OCI-M1 (cell line): ENCODE results near the gene SFXN5.
"Not testable (repeated sequence)": the region's sequence is repeated elsewhere in the genome, so short reads cannot be mapped to it uniquely, and the experiment has no call there.

ENCODE experiments used
- DNase-seq: peaks from one replicate; lab custom pipeline; 2025; lab: John Stamatoyannopoulos, UW

SFXN5 gene, protein sequence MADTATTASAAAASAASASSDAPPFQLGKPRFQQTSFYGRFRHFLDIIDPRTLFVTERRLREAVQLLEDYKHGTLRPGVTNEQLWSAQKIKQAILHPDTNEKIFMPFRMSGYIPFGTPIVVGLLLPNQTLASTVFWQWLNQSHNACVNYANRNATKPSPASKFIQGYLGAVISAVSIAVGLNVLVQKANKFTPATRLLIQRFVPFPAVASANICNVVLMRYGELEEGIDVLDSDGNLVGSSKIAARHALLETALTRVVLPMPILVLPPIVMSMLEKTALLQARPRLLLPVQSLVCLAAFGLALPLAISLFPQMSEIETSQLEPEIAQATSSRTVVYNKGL

DNA sequence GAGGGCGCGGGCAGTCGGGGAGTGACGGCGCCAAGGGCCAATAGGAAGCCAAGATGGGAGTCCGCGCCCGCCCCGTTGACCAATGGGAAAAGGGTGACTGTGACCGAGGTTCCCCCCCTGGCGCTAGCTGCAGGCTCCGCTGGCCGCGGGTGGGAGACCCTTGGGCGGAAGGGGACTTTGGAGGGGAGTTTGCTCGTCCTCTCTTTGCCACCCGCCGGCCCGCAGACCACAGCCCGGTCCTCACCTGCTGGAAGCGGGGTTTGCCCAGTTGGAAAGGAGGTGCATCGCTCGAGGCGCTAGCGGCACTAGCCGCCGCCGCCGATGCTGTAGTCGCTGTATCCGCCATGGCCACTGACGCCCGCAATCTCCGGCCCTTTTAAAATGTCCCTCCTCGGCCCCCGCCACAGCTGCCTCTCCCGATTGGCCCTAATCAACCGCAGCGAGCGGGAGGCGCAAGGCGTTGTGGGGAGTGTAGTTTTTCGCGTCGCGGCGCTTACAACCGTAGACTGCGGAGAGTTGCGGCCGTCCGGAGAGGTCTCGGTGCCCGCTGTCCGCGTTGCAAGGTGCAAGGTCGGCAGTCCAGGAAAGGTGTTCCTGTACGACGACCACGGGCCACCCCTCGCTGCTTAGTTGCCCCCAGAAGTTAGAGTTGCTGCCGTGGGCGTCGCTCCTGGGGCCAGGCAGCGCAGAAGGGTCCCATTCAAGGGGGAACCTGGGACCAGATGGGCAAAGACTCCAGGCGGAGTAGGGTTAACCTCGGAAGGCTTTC is at the start of gene SFXN5:
TSS of gene SFXN5 (minus strand) at position 353 of the 769 bp plus-strand sequence. CDS start at position 346, 7 bp downstream.
- peak; percentile 94 for DNase-seq

DNA sequence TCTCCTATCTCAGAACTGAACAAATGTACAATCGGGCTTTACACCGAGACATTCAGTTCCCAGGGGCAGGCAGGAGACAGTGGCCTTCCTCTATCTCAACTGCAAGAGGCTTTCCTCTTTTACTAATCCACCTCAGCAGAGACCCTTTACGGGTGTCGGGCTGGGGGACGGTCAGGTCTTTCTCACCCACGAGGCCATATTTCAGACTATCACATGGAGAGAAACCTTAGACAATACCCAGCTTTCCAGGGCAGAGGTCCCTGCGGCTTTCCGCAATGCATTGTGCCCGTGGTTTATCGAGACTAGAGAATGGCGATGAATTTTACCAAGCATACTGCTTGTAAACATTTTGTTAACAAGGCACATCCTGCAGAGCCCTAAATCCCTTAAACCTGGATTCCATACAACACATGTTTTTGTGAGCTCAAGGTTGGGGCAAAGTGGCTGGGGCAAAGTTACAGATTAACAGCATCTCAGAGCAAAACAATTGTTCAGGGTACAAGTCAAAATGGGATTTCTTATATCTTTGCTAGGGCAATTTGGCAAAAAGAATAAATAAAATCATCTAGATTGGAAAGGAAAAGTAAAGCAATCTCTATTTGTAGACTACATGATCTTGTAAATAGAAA is 48.2 kb upstream of the SFXN5 start:
- DNase-seq = not testable (repeated sequence)

DNA sequence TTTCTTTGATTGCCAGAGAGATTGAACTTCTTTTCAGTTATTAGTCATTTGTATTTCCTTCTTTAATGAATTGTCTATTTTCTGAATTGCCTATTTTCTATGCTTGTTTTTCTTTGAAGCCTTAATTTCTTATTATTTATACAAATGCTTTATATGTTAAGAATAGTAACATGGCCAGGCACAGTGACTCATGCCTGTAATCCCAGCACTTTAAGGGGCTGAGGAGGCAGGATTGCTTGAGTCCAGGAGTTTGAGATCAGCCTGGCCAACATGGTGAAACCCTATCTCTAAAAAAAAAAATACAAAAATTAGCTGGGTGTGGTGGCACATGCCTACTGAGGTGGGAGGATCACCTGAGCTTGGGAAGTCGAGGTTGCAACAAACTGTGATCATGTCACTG is 45.9 kb upstream of the SFXN5 start:
- no peak for DNase-seq

DNA sequence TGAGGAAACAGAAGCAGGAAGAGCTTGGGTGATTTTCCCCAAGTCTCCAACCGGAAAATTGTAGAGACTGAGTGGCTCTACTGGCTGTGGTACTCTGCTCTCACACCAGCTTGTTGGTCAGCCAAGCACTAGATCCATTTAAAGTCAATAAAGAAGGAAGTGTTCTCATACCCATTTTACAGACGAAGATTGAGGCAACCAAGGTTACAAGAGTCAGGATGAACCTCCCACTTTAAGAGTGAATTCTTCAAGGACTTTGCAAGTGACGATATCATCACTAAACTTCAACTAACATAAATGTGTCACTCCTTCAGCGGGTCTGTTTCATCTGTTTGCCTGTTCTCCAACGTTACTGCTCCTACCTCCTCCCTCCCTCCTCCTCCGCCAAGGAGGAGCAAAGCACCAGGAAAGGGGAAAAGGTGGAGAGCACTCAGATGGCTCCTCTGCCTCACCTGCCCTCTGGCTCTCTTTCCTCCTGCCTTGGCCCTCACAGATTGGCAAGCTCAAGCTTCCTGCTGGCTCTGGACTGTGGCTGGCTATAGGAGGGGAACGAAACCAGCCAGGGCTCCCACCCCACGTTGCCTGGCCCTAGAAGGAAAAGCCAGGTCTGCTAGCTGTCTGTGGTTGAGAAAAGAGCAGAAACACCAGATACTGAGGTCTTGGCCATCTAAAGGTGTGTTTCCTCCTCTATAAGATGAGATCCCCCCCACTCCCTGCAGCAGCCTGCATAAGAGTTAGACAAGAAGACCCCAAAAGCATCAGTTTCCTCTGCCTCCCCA is 44.9 kb upstream of the SFXN5 start:
- DNase-seq = no peak

DNA sequence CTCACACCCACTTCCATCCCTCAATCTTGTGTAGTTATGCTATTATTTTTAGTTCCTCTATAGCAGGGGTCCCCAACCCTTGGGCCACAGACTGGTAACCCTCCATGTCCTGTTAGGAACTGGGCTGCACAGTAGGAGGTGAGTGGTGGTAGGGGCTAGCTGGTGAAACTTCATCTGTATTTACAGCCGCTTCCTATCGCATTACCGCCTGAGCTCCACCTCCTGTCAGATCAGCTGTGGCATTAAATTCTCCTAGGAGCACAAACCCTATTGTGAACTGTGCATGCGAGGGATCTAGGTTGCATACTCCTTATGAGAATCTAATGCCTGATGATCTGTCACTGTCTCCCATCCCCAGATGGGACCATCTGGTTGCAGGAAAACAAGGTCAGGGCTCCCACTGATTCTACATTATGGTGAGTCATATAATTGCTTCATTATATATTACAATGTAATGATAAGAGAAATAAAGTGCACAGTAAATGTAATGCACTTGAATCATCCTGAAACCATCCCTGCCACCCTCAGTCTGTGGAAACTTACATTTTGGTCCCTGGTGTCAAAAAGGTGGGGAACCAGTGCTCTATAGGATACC is 42.9 kb upstream of the SFXN5 start:
- DNase-seq = no peak

DNA sequence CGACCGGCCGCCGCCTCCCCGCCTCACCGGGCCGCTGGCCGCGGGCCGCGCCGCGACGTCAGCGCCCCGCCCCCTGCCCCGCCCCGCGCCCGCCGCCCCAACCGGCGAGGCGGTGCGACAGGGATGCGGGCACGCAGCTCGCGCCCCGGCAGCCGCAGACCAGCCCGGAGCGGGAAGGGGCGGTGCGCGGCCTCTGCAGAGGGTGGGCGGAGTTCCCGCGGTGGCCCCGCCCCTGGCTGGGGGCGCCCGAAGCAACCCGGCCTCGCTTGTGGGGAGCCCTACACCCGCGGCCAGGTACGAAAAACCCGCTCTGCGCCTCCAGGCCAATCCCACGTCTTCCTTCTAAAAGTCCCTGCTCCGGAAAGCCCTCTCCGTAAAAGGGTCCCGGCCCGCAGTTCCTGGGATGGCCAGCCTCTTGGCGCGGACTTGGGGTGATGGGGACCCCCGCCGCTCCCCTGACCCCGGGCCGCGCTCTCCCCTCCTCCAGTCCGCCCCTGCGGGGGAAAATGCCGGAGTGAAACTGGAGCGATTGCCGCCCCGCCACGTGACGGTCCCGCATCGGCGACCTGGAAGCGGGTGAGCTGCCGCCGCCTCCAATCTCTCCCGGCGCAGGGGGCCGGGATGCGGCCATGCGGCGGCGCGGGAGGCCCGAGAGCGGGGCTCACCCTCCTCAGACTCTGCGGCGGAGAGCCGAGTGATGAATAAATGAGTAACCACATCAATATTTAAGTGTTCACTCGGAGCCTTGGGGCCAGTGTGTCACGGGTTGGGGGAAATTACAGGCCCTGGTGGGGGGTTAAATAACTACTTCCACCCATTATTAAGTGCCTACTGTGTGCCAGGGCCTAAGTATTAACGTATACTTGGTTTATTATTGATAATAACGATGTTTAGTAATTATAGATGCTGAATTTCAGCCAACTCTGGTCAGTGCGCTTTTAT is 41.7 kb upstream of the SFXN5 start, which contains the start of gene RAB11FIP5:
TSS of gene RAB11FIP5 (minus strand) at position 36 of the 942 bp plus-strand sequence. CDS start 171 bp downstream, outside the sequence.
- no peak for DNase-seq

DNA sequence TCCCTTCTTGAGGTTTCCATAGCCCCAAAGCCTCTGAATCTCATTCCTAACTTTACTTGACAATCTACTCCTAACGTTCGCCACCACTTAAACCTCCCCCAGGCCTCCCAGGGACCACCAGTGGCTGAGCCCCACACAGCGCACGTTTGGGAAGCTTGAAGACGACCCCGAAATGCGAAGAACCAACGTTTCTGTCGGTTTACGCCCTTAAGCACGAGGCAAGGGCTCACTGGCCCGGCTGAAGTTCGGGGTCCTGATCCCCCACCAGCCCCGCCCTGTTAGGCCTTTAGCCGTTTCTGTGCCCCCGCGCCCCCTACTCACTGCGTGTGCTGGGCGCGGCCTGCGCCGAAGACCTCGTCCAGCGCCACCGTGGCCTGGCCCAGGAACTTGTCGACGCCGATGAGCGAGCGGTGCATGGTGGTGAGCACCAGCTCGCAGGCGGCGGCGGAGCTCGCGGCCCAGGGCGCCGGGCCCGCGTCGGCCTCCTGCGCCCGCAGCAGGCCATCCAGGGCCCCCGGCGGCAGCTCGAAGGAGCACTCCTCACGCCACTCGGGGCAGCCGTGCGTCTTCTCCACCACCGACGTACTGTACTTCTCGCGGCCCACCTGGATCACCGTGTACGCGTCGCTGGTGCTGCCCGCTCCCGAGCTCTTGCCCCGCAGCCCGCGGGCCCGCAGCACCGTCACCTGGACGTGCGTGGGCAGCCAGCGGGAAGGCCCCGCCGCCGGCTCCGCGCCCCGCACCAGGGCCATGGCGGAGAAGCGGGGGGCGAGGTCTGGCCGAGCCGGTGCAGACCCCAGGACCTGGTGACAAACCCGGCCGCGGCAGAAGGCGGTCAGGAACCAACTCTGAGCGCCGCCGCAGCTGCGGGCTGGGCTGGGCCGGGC is 40.8 kb upstream of the SFXN5 start:
- DNase-seq = no peak

DNA sequence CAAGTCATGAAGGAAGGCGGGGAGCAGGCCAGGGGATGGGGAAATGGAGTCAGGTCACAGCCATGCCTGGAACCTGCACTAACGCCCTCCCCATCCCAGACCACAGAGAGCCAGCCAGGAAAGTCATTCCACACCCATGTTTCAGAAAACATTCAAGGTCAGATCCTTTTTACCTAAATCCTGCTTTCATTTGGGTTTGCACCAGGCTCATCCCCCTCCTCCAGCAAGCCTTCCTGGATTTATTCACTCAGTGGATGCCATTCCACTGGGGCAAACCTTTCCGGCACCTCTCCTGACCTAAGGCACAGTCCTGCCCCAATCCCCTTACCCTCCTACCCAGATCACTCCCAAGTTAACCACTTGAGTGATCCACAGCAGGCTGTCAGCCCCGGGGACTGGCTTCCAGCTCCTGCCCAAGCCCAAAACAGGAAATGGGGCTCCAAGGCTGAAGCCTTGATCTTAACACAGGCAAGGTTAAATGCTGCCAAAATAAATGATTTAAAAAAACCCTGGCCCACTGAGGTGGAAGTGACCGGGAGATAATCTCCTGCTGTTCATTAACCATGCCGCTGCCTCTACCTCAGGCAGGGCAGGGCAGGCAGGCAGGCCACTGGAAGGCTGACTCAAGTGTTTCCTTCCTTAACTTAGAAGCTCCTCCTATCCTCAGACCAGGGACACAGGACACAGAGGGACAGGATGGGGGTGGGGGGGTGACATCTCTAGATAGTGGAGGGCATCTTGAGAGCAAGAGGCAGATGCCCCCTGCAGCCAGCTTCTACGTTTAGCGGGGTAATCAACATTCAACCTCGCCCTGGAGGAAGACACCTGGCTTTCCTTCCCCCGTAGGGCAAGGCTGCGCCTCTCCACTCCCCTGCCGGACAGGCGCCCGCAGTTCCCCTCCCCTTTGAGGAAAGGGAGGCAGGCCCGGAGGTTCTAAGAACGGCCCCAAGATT is 39.8 kb upstream of the SFXN5 start:
- no peak for DNase-seq

DNA sequence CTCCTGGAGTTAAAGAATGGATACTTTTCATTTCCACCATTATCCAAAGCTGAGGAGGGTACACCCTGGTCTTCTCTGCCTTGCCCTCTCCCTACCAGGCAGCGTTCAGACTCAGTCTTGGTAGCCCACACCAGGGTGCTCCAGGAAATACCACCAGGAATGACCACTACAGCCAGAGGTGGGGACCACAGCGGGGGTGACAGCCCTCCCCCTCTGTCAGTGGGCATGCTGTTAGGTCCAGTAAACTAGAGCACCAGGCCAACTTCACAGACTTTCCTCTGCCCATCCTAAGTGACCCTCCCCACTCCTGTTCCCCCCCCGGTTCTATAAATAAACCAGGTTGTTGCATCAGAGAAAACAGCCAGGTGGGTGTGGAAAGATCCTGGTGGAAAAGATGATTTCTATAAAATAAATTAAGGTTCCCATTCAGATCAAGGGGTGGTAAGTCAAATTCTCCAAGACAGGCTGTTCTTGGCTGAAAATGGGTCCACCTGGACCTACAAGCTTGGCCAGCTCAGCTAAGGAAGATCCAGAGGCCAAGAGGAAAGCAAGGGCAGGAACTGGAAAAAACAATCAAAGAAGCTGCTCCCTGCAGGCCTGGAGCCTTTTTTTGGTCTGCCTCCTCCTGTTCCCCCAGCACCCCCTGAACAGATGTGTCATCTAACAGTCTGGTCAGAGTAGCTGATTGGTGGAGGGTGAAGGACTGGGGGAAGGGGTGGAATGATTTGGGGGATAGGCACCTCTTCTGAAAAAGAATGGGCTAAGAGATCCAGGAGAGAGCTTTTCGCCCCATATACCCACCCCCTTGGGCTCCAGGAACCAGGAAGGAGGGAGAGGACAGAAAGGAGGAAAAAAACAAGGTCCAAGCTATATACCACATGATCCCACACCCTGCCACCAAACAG is 38.9 kb upstream of the SFXN5 start:
- DNase-seq = no peak

DNA sequence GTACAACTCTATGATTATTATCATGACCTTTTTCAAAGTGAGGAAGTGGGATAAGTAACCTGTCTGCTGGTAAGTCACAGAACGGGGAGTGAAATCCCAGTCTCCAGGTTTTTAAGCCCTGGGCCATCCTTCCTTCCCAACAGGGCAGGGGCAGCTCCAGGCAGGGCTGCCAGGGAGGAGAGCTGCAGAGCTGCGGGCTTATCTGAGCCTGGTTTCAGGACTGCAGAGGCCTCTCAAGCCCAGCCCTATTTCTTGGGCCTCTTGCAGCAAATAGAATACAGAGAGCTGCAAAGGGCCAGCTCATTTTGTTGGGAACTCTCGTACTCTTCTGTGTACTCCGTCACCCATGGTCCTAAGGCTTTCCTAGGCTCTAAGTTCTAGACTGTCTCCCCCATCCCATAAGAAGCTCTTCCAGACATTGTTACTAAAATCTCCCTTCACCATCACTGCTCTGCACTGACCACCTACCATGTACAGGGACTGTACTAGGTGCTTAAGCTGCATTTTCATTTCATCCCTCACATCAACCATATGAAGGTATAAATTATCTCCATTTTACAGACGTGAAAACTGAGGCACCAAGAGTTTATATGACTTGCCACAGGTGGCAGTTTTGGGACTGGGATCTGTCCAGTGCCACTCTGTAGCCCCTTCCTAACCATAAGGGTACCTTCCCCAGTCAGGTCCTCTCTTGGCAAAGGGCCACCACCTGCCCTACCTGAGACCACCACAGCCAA is 38.1 kb upstream of the SFXN5 start:
- no peak for DNase-seq

DNA sequence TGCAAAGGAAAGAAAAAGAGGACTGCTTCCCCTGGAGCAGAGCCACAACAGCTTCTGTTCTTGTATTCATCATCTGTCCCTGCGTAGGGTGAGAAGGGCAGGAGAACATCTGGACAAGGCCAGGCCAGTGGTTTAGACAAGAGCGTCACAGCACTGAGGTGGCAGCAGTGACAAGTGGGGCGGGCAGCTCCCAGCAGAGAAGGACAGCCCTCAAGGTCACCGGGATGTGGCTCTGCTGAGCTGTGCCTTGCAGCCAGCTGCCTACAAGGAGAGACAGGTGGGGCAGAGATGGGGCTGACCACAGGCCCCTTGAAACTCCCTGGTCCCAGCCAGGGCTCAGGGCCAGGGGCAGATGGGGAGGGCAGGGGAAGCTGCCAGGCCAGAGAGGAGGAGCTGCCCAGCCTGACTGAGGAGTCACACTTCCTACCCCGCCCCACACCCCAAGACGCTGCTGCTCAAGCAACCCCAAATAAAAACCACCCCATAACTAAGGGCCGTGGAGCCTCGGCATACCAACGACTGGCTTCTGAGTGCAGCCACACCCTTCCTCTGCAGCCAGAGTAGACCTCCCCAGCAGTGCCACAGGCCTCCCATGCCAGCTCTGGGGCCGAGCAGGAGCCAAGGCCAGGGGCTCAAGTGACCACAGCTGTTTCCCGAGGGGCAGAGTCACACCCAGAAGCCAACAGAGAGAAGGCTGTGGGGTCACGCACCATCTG is 35.9 kb upstream of the SFXN5 start:
- no peak for DNase-seq

DNA sequence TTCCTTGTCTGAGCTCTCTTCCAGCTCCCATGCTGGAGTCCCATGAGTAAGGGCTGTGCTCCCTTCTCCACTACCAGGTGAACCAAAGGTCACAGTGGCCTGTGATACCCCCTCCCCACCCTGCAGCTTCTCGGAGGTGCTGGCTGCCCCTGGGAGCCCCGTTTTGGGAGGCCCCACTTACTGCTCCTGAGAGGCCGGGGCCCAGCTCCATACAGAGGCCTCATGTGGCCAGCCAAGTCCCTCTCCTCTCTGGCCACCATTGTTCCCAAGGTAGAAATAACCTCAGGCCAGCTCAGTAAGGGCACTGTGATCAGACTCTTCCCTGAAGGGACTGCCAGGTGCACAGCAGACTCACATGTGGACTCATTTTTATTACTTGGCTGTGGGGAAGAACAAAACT is 35.3 kb upstream of the SFXN5 start:
- no peak for DNase-seq

DNA sequence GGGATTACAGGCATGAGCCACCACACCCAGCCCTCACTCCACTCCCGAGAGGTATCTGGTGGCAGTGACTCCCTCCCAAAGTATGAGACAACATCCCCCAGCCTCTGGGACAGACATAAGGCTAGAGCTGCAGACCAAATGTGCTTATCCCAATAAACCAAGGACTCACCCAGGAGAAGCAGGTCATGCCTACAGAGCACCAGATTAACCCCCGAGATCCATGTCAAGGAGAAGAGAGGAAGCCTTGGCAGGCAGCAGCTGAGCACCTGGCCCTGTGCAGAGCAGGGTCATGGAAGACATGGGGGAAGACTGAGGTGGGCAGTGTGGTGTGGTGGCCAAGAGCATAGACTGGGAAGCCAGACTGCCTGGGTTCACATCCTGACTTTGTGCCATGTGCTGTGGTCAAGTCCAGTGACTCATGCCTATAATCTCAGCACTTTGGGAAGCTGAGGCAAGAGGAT is 34.0 kb upstream of the SFXN5 start:
- DNase-seq = no peak

DNA sequence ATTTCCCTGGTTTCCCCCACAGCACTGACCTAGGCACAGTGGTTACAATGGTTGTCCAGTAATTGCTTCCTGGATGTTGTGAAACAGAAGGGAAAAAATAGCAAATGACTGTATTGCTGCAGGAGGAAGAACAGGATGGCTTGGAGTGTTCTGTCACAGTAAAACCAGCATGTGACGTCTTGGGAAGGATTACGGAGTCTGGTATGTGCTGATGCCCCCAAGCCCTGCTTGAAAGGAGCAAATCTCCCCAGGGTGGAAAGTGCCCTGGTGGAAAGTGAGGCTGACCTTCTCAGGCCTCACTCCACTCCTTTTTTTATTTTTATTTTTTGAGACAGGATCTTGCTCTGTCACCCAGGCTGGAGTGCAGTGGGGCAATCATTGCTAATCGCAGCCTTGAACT is 33.4 kb upstream of the SFXN5 start:
- no peak for DNase-seq

DNA sequence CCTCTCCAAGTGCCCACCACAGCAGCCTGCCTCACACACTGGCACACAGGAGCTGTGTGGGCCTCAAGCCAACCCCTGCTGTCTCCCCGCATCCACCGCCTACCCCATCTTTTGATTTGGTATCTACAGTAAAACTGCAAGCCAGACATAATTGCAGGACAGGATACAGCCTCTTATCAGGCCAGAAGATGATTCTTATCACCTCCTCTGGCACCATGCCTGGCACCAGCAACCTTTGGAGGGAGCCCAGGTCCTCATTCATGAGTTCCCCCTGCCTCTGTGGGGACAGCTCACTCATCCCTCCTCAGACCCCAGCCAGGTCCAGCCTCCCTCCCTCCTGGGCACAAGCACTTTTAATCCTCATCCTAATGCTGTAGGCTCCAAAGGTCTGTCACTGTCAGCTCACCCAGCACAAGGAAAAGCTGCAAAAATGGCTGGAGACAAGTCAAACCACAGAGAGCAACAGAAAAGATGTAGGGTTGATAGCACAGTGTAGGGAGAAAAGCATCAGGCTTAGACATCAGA is 31.6 kb upstream of the SFXN5 start:
- DNase-seq = no peak
